Spleen (tissue), 11 donors: ENCODE data around the gene MON1B. TPM values are rescaled to one million over a fixed set of nuclear protein-coding genes. Genes with fewer than 3 reads are reported as not detected.

Experiments used
- DNase-seq: peaks from one replicate; pipeline ENCODE4 v3.0.0-alpha.2; 2020
- H3K27ac ChIP-seq, 8 donors: fragments of 200-600 bp; sonication (generic) in 7 of 8; 1 replicate in 4 of 8; 2 replicates in 4 of 8; pipeline versions ENCODE4 v1.5.0 to v1.8.0; 2016 to 2021; ENCODE audit warnings: inconsistent platforms in 4 of 8, mild to moderate bottlenecking in 4 of 8, moderate library complexity in 1 of 8
- H3K27me3 ChIP-seq, 7 donors: fragments of 200-600 bp; sonication (generic) in 6 of 7; replicated peaks in 1 of 7; 1 replicate in 4 of 7; 2 replicates in 3 of 7; pipeline versions ENCODE4 v1.5.0 to v1.8.0; 2016 to 2021; ENCODE audit warnings: inconsistent platforms in 3 of 7, mild to moderate bottlenecking in 1 of 7
- H3K36me3 ChIP-seq, 6 donors: fragments of 200-600 bp; sonication (generic) in 5 of 6; 1 replicate in 4 of 6; 2 replicates in 2 of 6; pipeline versions ENCODE4 v1.5.0 to v1.8.0; 2016 to 2021; ENCODE audit warnings: inconsistent platforms in 2 of 6
- H3K4me1 ChIP-seq, 6 donors: fragments of 200-600 bp; sonication (generic) in 5 of 6; 1 replicate in 3 of 6; 2 replicates in 3 of 6; pipeline versions ENCODE4 v1.5.0 to v1.8.0; 2016 to 2021; ENCODE audit warnings: inconsistent platforms in 3 of 6
- H3K4me3 ChIP-seq, 8 donors: fragments of 200-600 bp; sonication (generic) in 7 of 8; 1 replicate in 4 of 8; 2 replicates in 4 of 8; pipeline versions ENCODE4 v1.5.0 to v1.8.0; 2016 to 2021; ENCODE audit warnings: inconsistent platforms in 4 of 8, mild to moderate bottlenecking in 4 of 8, moderate library complexity in 2 of 8
- H3K9me3 ChIP-seq, 8 donors: fragments of 200-600 bp; sonication (generic) in 7 of 8; 1 replicate in 4 of 8; 2 replicates in 4 of 8; pipeline versions ENCODE4 v1.5.0 to v1.8.0; 2016 to 2021; ENCODE audit warnings: inconsistent platforms in 4 of 8
- POLR2A ChIP-seq, 3 donors: fragments of 450-650 bp; IDR thresholded peaks; one replicate each; pipeline ENCODE4 v1.5.1; 2017; ENCODE audit warnings: antibody characterized with exemption in 3 of 3, mild to moderate bottlenecking in 1 of 3
- POLR2AphosphoS5 ChIP-seq, 3 donors: sonication (generic); formaldehyde crosslinking; IDR thresholded peaks; one replicate each; pipeline ENCODE4 v1.5.1; 2017; ENCODE audit warnings: antibody characterized with exemption in 3 of 3
- WGBS, 5 donors: extraction: QIAGEN DNeasy Blood & Tissue Kit in 3 of 5; methylation state at CpG; one replicate each; pipeline versions ENCODE4 v1.1.5 to v1.1.7; 2013 to 2018; 5-methylcytosine and 5-hydroxymethylcytosine counted together
- intact Hi-C: fragments of 100-400 bp; cut with DNase I; formaldehyde crosslinking; loops from one replicate; pipeline ENCODE4 v1.15.0; 2023; ENCODE audit warnings: low total_unique reads
- polyA plus RNA-seq, 3 donors: library from polyadenylated mRNA; stranded (reverse); fragments of 200-250 nt; gene quantifications; one replicate each; pipeline ENCODE4 v1.2.1, GENCODE V29; 2013
- total RNA-seq, 7 donors: library from RNA; depleted of rRNA in 3 of 7; stranded (reverse); fragments of >200 nt in 3 of 7; fragmentation: NEBNext Ultra II Directional in 4 of 7; extraction: Animal tissue kit (Norgen Biotek cat#: 25700) in 4 of 7; gene quantifications; one replicate each; pipeline versions ENCODE4 v1.1.0 to v1.2.1, GENCODE V29; 2016 to 2021
- TF ChIP-seq, protein P1 (sequence below), 11 experiments: fragments of 200-600 bp in 7 of 11; fragments of 450-650 bp in 4 of 11; sonication (generic) in 4 of 11; IDR thresholded peaks in 8 of 11; conservative IDR thresholded peaks in 3 of 11; 1 replicate in 7 of 11; 2 replicates in 4 of 11; pipeline versions ENCODE4 v1.4.0 to v1.8.0; 2016 to 2021; ENCODE audit warnings: antibody characterized with exemption in 11 of 11, inconsistent platforms in 4 of 11, mild to moderate bottlenecking in 1 of 11
- donor health status: healthy with polysubstance abuse.
- donor health status: DM: no; HTN: no; CAD: no; lungs with moderate emphysema.
- donor health status: DM: no; HTN: no; CAD: no.
- donor health status: Bipolar disorder and iron deficiency.
- donor health status: healthy.
- donor health status: DM: no; HTN: no; CAD: no.
- donor health status: DM: yes; HTN: yes; CAD: no.

MON1B gene
- total and polyA plus RNA-seq, 10 donors = 7.5 to 71.0 (median 45.5) TPM

DNA sequence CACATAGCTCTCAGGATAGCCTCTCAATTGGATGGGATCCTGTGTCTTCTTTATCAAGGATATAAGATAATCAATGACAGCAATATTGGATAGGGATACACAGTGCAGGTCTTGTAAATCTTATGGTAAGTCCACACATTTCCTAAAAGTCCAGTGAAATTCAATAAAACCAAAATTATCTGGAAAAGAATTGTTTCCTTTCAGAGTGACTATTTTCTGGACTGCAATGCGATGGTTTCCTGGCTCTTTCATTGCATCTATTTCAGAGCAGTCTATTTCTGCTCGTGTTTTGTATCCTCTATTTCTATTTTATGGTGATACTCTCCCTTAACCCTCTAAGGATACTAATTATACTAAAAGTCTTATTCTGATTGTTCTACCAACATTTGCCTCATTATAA is 24.3 kb upstream of the MON1B start:
- 72 to 81% (median 78%) methylated on average over 2 of the region's 2 CpGs for WGBS, 5 donors
- Histone ChIP-seq H3K36me3 (no peaks in the 10 kb centered on the region), H3K27ac (no peak overlapping the region), H3K27me3 (peaks cover 0 to 30% (median 11%) of the 10 kb centered on the region in 7 donors), H3K9me3 (no peaks in the 10 kb centered on the region), H3K4me1 (no peaks in the 10 kb centered on the region), H3K4me3 (no peak overlapping the region)
- no peak for DNase-seq
- intact Hi-C loops = no loop called here
- TF ChIP-seq POLR2AphosphoS5 (IDR thresholded peaks at IDR 0.05) (no peak), POLR2A (IDR thresholded peaks at IDR 0.05) (no peak)
- TF ChIP-seq, protein P1, sequence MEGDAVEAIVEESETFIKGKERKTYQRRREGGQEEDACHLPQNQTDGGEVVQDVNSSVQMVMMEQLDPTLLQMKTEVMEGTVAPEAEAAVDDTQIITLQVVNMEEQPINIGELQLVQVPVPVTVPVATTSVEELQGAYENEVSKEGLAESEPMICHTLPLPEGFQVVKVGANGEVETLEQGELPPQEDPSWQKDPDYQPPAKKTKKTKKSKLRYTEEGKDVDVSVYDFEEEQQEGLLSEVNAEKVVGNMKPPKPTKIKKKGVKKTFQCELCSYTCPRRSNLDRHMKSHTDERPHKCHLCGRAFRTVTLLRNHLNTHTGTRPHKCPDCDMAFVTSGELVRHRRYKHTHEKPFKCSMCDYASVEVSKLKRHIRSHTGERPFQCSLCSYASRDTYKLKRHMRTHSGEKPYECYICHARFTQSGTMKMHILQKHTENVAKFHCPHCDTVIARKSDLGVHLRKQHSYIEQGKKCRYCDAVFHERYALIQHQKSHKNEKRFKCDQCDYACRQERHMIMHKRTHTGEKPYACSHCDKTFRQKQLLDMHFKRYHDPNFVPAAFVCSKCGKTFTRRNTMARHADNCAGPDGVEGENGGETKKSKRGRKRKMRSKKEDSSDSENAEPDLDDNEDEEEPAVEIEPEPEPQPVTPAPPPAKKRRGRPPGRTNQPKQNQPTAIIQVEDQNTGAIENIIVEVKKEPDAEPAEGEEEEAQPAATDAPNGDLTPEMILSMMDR (IDR thresholded peaks at IDR 0.05 in 8 of 11, conservative IDR thresholded peaks at IDR 0.05 in 3 of 11) = no peak

DNA sequence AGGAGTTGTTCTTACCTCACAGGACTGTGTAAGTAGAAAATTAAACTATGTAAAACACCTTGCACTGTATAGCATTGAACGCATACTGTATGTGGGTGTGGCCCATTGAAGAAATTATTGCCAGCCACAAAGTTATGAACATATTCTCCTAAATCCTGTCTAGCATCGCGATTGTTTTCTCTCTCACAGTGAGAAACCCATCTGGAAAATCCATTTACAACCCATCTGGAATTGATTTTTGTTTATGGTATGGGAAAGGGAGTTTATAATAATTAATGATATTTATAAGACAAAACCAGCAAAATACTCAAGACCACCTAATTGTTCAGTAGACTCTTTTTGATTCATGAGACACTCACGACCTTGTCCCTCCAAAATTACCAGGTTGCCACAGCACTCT is 22.1 kb upstream of the MON1B start:
- H3K9me3 ChIP-seq = no peaks in the 10 kb centered on the region
- peaks cover 0 to 38% (median 11%) of the 10 kb centered on the region in 7 donors for H3K27me3 ChIP-seq
- H3K27ac ChIP-seq = no peak overlapping the region
- no peaks in the 10 kb centered on the region for H3K36me3 ChIP-seq
- no peak overlapping the region for H3K4me3 ChIP-seq
- no peaks in the 10 kb centered on the region for H3K4me1 ChIP-seq
- no peak for TF ChIP-seq POLR2AphosphoS5 (IDR thresholded peaks at IDR 0.05)
- TF ChIP-seq POLR2A (IDR thresholded peaks at IDR 0.05) = no peak
- TF ChIP-seq, protein P1 (IDR thresholded peaks at IDR 0.05 in 8 of 11, conservative IDR thresholded peaks at IDR 0.05 in 3 of 11) = no peak
- DNase-seq = no peak
- intact Hi-C loops = no loop called here
- WGBS, 5 donors = 65 to 77% (median 71%) methylated on average over 4 of the region's 4 CpGs

- Histone ChIP-seq H3K4me1 (no peaks in the 10 kb centered on the region), H3K27me3 (peaks cover 0 to 38% (median 11%) of the 10 kb centered on the region in 7 donors), H3K27ac (no peak overlapping the region), H3K36me3 (no peaks in the 10 kb centered on the region), H3K4me3 (no peak overlapping the region), H3K9me3 (no peaks in the 10 kb centered on the region)
- TF ChIP-seq POLR2A (IDR thresholded peaks at IDR 0.05) = no peak
- TF ChIP-seq, protein P1 (IDR thresholded peaks at IDR 0.05 in 8 of 11, conservative IDR thresholded peaks at IDR 0.05 in 3 of 11) = peak in 9 of 11 experiments; percentile 17 to 65 (median 49)
- intact Hi-C loops = loop anchor here (2.0 kb wide), 1 partner anchor 1381 kb away; no protein-coding TSS in a partner anchor
- no peak for DNase-seq
- WGBS, 5 donors = 17 to 24% (median 21%) methylated on average over 6 of the region's 6 CpGs
These were observed 21.2 kb upstream of the MON1B start for GRCh38 chr16:77169650-77170236.

- no peak for TF ChIP-seq POLR2AphosphoS5 (IDR thresholded peaks at IDR 0.05)
- TF ChIP-seq, protein P1 (IDR thresholded peaks at IDR 0.05 in 8 of 11, conservative IDR thresholded peaks at IDR 0.05 in 3 of 11) = no peak
- TF ChIP-seq POLR2A (IDR thresholded peaks at IDR 0.05) = no peak
- H3K27me3 ChIP-seq = peaks cover 0 to 38% (median 11%) of the 10 kb centered on the region in 7 donors
- H3K4me1 ChIP-seq = no peaks in the 10 kb centered on the region
- no peaks in the 10 kb centered on the region for H3K36me3 ChIP-seq
- DNase-seq = no peak
- WGBS, 5 donors = 51 to 64% (median 58%) methylated on average over 4 of the region's 4 CpGs
- H3K9me3 ChIP-seq = no peaks in the 10 kb centered on the region
- H3K4me3 ChIP-seq = no peak overlapping the region
- H3K27ac ChIP-seq = no peak overlapping the region
- intact Hi-C loops = loop anchor here (2.0 kb wide), 1 partner anchor 1382 kb away; no protein-coding TSS in a partner anchor
These were observed 20.2 kb upstream of the MON1B start for GRCh38 chr16:77170805-77171204.
